Measurements from ENCODE around the gene PGAP1. TPM values are rescaled to one million over a fixed set of nuclear protein-coding genes. Genes with fewer than 3 reads are reported as not detected.

The PGAP1 gene
- total and polyA plus RNA-seq, 2 of the 8 experiments (the other 6 are each of a cell fraction or from before 2014, with no cell fraction given), result 8.3 to 24.1 TPM

DNA sequence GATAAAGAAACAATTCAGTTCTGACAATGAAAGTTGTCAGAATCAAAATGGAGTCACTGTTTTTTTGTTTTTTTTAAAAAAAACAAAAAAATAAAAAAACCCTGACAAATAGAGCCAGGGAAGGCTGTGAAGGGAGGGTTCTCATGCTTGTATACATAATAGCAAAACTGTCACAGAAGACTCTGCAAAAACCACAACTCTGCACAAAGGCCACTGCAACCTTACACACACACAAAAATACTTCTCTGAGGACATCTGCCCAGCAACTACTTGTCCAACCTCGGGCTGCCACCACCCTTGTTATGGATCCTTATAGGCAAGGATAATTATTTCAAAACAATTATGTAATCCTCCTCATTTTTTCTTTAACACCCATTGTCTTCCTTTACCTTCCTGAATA lies 75.4 kb downstream of the PGAP1 start:
- Histone ChIP-seq H3K79me1 (ENCODE audit: low read depth, low read length) (no peaks in the 10 kb centered on the region), H2BK12ac (ENCODE audit: low read depth, low read length) (no peak overlapping the region), H3K4me3 (ENCODE audit: extremely low read depth in 1 of 4, insufficient read depth in 2 of 4, low read depth in 3 of 4, low read length in 4 of 4) (no peak overlapping the region), H3K14ac (ENCODE audit: insufficient read length) (no peak overlapping the region), H3K36me3 (ENCODE audit: control insufficient read depth in 2 of 4, insufficient read depth in 4 of 4, low read length in 3 of 4) (peaks cover 0 to 10% (median 2%) of the 10 kb centered on the region in 4 experiments; a peak in 4 of 8 replicates), H2AFZ (ENCODE audit: low read length) (no peak overlapping the region), H3K4me1 (replicated peaks in 1 of 4; ENCODE audit: control insufficient read depth in 3 of 4, insufficient read depth in 4 of 4, low read length in 3 of 4) (no peaks in the 10 kb centered on the region), H2BK20ac (ENCODE audit: low read length) (no peak overlapping the region), H3K27me3 (replicated peaks in 1 of 4; ENCODE audit: control insufficient read depth in 3 of 4, extremely low read depth in 1 of 4, insufficient read depth in 3 of 4, low read length in 3 of 4) (no peaks in the 10 kb centered on the region), H3K27ac (ENCODE audit: low read depth, low read length) (no peak overlapping the region), H3K79me2 (ENCODE audit: control insufficient read depth in 1 of 2, insufficient read depth in 2 of 2, low read length in 2 of 2) (no peaks in the 10 kb centered on the region), H3K4me2 (ENCODE audit: insufficient read depth in 1 of 2, low read depth in 2 of 2, low read length in 2 of 2) (no peak overlapping the region), H2AK5ac (ENCODE audit: low read depth, low read length) (no peak overlapping the region), H3K9me3 (ENCODE audit: insufficient read depth in 2 of 2, low read depth in 1 of 2, low read length in 1 of 2) (no peaks in the 10 kb centered on the region), H2BK15ac (ENCODE audit: low read length) (no peak overlapping the region), H2BK5ac (ENCODE audit: low read depth, low read length) (no peak overlapping the region), H4K91ac (replicated peaks; ENCODE audit: insufficient read length, low read length) (no peak overlapping the region), H2BK120ac (replicated peaks; ENCODE audit: low read depth, low read length) (no peak overlapping the region), H3K23ac (ENCODE audit: insufficient read length) (no peak overlapping the region), H3K18ac (ENCODE audit: extremely low read depth, low read length) (no peak overlapping the region), H3K23me2 (ENCODE audit: low read depth, low read length) (no peaks in the 10 kb centered on the region; the same call in 1 of the 2 replicates), H3K56ac (replicated peaks; ENCODE audit: insufficient read length, low read depth, low read length) (no peak overlapping the region), H4K20me1 (replicated peaks in 1 of 2; ENCODE audit: control insufficient read depth in 1 of 2, insufficient read depth in 2 of 2, low read length in 2 of 2) (no peaks in the 10 kb centered on the region), H4K5ac (ENCODE audit: insufficient read length, low read depth, low read length) (no peak overlapping the region), H3K9ac (replicated peaks in 1 of 4; ENCODE audit: extremely low read depth in 1 of 4, low read depth in 3 of 4, low read length in 3 of 4) (no peak overlapping the region), H3K4ac (replicated peaks; ENCODE audit: insufficient read length, low read depth, low read length) (no peak overlapping the region), H4K8ac (ENCODE audit: extremely low read depth, insufficient read depth, low read length) (no peak overlapping the region)
- 92% methylated on average over 1 of the region's 1 CpG; no CpG with 5 or more reads in 1 of the 2 experiments for WGBS, 2 experiments (ENCODE audit: extremely low coverage in 1 of 2, insufficient coverage in 1 of 2, insufficient read length in 1 of 2, insufficient replicate concordance in 2 of 2, low coverage in 1 of 2, low lambda C conversion rate in 2 of 2, missing lambda C conversion rate in 1 of 2)
- ChIA-PET CTCF (ENCODE audit: partially characterized antibody) (no interaction called here), POLR2A (ENCODE audit: partially characterized antibody) (no interaction called here)
- FAIRE-seq (no peak), DNase-seq (ENCODE audit: low read depth in 1 of 2, low spot score in 2 of 2) (no peak)
- TF ChIP-seq HDAC6 (IDR thresholded peaks at IDR 0.05; ENCODE audit: low read depth, low read length), result no peak
- TF ChIP-seq SP1 (IDR thresholded peaks at IDR 0.05; ENCODE audit: low read depth, low read length), result no peak
- no peak for TF ChIP-seq YY1 (IDR thresholded peaks at IDR 0.05; ENCODE audit: low read depth, low read length)
- no peak for TF ChIP-seq EGR1 (IDR thresholded peaks at IDR 0.05; ENCODE audit: borderline replicate concordance, low read depth, low read length)
- no peak for TF ChIP-seq KDM4A (IDR thresholded peaks at IDR 0.05; ENCODE audit: low read depth, low read length, severe bottlenecking)
- no peak for TF ChIP-seq SRF (IDR thresholded peaks at IDR 0.05; ENCODE audit: low read depth, low read length)
- no peak for TF ChIP-seq RXRA (IDR thresholded peaks at IDR 0.05; ENCODE audit: insufficient read depth, low read depth, low read length)
- no peak for TF ChIP-seq USF2 (IDR thresholded peaks at IDR 0.05; ENCODE audit: low read length)
- no peak for TF ChIP-seq TEAD4 (IDR thresholded peaks at IDR 0.05; ENCODE audit: low read depth, low read length)
- no peak for TF ChIP-seq BCL11A (IDR thresholded peaks at IDR 0.05; ENCODE audit: low read depth in 2 of 2, low read length in 2 of 2)
- TF ChIP-seq TAF1 (IDR thresholded peaks at IDR 0.05; ENCODE audit: low read depth, low read length), result no peak
- no peak for TF ChIP-seq KDM5A (IDR thresholded peaks at IDR 0.05; ENCODE audit: low read length)
- TF ChIP-seq CTBP2 (IDR thresholded peaks at IDR 0.05; ENCODE audit: borderline replicate concordance, insufficient read depth, insufficient read length, low read length), result no peak
- no peak for TF ChIP-seq JUN (IDR thresholded peaks at IDR 0.05; ENCODE audit: low read depth, low read length)
- no peak for TF ChIP-seq CHD1 (IDR thresholded peaks at IDR 0.05; ENCODE audit: low read depth, low read length)

Data from H1 (cell line).